ENCODE measurements around the gene USP22.

Gene USP22

DNA sequence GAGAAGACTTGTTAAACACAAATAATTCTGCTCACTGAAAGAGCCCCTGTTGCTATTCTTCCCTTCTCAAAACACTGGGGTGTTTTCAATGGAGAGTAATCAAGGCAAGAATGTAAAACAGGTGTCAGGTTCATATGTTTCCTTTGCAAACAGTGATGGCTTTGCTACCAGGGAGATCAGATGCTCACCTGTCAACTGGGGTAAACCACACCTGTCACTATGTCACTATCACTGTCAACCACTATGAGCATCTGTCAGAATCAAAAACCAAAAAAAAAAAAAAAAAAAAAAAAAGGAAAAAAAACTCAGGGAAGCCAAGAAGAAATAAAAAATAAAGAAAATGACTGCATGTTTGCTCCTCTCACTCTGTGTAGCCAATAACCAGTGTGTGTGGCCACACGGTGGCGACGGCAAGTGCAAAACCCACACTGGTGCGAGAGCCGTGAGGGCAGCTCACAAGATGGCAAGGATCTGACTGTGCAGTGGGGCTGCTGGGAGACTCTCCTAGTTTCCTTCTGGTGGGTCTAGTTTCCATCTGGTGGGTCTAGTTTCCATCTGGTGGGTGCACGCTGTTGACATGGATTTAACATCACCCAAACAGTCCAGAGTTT is 22.7 kb downstream of the USP22 start:
- no peak for DNase-seq (ENCODE audit: low spot score)

DNA sequence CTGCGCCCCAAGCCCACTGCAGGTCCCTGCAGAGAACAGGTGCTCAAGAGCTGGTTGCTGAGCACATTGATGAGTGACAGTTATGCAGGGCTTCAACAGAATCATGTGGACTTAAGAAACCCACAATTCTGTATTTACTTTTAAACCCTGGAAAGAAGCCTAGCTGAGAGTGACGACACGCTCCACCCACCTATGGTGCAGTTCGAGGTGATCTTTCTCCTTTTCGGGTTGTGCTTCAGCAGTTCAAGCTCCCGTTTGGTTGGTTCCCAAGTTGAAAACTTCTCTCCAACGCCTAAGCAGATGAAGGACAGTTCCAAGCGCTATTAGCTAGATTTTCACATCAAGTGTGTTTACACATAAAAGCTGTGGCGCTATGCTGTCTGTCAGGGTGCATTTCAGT is 23.9 kb downstream of the USP22 start:
- DNase-seq (ENCODE audit: low spot score) = no peak

DNA sequence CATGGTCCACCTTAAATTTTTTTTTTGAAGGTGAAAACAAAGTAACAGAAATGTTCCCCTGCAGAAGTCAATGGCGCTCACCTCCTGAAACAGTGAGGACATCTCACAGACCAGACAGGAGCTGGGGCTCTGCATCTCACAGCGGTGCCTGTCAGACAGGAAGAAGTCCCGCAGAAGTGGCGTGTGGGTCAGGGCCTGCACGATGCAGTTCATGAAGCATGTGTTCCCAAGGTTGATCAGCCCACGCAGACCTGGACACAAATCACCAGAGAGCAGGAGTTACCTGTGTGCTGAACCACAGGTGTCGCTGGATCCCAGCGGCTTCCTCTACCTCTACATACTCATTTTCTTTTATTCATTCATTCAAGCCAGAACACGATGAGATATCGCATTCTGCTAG is 24.9 kb downstream of the USP22 start:
- DNase-seq (ENCODE audit: low spot score) = no peak

DNA sequence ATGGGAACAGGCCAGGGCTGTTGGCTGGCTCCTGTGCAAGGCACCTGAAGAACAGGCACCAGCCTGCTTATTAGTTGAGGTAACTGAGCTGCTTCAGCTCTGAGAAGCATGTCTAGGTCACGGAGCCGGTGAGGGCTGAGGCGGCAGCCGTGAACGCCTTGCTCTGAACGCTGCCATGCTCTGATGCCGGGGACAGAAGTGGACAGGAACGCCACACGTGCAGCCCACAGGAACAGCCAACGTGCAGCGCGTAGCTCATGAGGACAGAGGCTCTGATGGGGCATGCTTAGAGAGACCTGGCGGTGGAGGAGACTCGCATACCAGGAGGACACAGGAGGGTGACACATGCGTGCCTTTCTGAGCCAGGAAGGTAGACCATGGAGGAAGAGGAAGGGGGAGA is 25.6 kb downstream of the USP22 start:
- DNase-seq (ENCODE audit: low spot score) = no peak

DNA sequence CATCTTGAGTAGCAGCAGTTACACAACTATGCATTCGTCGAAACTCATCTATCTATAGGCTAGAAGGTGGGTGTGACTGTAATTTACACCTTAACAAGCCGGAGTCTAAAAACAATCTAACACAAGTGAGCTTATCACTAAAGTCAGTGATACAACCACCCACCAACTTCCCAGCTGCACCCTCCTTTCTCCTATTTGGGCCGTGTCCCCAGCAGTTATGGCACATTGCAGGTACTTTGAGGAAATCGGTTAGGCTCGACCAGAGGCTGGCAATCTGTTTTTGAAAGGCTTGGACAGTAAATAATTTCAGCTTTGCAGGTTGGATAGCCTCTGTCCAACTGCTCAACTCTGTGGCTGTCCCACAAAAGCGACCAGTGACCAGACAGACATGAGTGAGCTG is 26.0 kb downstream of the USP22 start:
- DNase-seq (ENCODE audit: low spot score) = no peak

DNA sequence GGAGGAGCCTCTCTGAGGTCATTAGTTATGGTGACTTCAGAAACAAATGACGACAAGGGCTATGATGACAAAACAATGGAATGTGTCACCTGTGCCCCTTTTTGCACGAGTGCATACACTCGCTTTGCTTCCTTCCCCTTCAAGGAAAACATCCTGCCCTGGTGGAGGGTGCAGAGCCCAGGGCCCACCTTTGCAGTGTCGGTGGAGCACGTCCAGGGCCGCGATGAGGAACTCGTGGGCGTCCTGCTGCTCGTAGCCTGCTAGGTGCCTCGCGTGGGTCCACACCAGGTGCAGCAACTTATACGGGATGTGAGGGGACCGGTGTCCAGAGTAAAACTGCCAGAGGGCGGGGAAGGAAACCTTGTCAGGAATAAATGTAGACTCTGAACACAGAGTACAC is 27.2 kb downstream of the USP22 start:
- DNase-seq (ENCODE audit: low spot score) = no peak

DNA sequence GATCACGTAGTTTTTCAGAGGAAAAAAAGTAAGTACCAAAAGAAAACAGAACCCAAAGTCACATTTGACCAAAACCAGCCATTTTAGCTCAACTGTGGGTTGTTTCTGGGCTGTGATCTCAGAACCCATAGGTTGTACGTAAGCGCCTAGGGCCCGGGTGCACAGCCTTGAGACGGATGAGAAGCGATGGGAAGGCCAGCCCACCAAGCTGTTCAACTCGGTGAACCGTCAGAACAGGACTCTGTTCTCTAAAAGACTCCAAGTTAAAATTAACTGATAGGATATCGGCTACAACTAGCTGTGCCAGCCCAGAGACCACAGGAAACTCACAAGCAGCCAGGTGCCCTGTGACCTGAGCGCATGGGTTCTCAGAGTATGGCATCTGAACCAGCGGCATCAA is 28.3 kb downstream of the USP22 start:
- no peak for DNase-seq (ENCODE audit: low spot score)

DNA sequence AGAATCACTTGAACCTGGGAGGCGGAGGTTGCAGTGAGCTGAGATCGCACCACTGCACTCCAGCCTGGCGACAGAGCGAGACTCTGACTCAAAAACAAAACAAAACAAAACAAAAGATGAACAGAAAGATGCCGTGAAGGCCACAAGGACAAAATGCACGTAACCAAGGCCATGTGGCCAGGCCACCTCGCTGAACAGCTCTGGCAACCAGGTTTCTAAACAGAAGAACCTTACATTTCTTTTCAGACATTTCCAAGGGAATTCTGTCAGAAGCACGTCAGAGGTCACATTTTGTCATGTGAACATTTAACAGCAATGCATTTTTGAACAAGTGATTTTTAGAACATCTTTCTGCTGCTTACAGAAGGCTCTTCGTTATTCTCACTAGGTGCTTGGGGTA is 28.8 kb downstream of the USP22 start:
- no peak for DNase-seq (ENCODE audit: low spot score)

DNA sequence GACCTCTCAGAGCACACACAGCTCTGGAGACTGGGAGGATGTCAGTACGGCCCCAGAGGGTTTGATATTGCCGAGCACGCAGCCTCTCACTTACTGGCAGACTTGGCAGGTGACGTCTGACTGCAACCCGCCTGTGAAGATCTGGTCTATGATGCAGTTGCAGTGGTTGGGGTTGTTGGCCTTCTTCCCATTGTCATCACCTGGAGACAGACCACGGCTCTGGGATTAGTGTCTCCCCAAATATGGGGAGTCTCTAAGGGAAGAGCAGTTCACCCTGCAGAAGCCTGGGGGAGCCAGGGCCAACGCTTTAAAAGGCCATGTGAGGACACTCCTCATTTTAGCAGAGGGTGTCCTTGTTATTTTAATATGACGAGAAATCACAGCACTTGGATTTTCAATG is 30.1 kb downstream of the USP22 start:
- no peak for DNase-seq (ENCODE audit: low spot score)

DNA sequence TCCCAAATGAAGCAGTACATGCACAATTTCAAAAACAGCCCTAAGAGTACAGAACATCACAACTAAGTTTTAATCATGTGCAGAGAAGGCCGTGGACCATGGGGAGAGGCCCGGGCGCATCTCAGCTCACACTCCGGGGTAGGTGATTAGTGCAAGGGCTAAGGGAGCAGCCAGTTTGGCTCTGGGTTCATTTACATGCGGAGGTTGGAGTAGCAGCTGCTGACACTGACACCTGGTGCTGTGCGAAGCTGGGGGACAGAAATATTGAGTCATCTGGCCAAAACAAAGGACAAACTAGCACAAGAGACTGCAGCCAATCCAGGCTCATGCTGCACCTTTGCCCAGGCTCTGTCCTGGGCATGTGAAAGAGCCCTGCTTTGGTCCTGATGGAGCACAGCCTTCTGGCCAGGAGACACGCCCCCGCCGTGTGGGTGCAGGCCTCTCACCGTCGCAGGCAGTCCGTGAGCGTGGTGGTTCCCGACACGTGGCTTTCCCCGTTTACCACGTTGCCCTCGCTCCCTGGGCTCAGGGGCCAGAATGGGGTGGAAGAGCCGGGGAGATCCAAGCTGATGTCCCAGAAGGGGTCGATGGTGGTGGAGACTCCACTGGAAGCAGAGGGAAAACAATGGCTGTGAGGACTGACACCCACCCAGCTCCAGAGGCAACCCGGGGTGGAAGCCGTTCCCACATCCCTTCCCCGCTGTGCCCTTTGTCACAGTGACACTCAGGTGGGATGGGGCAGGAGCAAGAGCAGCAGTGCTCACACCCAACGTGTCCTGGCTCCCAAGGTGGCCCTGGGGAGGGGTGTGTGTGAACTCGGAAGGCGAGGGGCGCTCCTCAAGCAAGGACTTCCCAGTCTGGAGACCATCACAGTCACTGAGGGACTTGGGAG is 31.9 kb downstream of the USP22 start:
- no peak for DNase-seq (ENCODE audit: low spot score)

DNA sequence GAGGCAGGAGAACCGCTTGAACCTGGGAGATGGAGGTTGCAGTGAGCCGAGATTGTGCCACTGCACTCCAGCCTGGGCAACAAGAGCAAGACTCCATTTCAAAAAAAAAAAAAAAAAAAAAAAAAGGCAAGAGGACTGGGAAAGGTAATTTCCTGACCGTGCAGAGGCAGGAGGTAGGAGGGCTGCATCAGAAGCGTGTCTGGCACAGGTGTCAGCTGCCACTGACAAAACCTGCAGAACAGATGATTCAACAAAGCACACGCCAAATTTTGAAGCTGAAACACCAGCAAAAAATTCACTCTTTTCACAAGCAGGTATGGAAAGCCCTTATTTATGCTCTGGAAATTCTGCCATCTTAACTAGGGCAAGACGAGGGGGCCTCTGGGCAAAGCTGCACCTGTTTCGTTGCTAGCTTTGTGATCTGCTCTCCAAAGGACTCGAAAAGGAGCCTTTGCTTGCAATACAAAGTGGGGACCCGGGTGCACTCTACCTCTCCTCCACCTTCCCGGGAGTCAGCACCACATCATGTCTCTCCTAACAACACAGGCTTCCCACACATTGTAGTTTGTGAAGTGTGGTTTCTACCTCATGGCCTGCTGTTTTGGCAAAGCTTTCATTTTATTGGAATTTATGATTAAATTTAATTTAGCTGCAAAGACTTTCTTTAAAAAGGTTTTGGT is 33.7 kb downstream of the USP22 start:
- no peak for DNase-seq (ENCODE audit: low spot score)

DNA sequence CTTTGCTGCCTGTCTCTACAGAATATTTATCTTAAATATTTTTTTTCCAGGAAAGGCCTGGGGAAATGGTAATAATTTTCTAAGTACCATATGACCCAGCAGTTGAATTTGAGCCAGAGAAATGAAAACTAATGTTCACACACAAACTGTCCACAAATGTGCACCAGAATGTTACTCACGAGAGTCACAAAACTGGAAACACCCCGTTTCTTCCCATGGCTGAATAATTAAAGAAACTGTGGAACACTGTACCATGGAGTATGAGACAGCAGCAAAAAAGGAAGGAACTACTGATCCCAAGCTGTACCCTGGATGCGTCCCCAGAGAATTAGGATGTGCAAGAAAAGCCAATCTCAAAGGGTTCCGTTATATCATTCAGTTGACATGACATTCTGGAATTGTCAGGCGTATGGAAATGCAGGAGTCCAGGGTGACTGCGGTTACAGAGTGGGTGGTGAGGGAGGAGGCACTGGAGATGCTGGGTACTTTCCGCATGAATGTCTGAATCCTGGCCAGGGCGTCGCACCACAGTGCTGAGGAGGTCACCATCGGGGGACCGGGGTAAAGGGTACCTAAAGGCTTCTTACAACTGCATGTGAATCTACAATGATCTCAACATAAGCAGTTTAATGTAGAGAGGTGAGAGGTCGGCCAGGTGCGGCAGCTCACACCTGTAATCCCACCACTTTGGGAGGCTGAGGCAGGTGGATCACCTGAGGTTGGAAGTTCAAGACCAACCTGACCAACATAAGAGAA is 34.5 kb downstream of the USP22 start:
- no peak for DNase-seq (ENCODE audit: low spot score)

DNA sequence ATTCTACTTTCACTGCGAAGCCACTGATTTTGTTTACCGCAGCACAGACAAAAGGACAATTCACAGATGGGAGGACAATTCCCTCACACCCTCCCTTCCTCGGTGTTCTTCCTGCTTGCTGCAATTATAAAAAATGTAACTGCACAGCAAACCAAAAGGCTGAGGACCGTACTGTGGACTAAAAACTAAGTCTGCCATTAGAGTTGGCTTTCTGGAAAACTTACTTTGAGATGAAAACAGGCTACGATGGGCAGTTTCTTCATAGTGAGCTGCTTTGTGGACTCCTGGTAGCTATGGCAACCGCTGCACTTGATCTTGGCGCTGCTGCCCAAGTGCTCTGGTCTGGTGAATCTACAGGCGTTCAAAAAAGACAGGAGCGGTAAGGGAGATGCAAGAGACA is 35.2 kb downstream of the USP22 start:
- peak; percentile 90 for DNase-seq (ENCODE audit: low spot score)

DNA sequence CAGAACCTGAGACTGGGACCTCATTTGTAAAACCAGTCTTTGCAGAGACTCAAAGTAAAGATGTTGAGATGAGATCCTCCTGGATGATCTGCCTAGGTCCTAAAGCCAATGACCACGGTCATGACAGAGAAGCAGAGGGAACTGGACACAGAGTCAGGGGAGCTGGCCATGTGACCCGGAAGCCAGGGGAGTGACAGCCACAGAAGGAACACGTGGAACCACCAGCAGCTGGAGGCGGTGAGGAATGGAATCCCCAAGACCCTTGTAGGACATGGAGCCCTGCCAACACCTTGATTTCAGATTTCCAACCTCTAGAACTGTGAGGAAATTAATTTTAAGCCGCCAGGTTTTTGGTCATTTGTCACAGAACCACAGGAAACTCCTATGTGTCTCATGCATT is 37.0 kb downstream of the USP22 start:
- DNase-seq (ENCODE audit: low spot score) = no peak

DNA sequence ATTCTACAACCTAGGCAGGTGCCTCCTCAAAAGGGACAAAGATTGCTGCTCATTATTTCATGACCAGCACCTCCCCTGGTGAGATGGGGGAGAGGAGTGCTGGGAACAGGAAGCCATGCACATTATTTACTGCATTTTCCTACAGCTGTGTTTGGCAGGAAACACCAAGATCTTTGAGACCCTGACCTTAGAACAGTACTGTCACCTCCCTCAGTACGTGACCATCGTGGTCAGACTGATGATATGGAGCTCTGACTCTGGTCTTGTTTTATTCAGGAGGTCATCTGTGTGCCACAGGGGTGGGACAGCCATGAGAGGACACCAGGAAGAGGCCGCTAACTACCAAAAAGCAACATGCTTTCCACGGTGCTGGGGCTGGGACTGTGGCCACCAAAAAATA is 37.4 kb downstream of the USP22 start:
- DNase-seq (ENCODE audit: low spot score) = no peak

DNA sequence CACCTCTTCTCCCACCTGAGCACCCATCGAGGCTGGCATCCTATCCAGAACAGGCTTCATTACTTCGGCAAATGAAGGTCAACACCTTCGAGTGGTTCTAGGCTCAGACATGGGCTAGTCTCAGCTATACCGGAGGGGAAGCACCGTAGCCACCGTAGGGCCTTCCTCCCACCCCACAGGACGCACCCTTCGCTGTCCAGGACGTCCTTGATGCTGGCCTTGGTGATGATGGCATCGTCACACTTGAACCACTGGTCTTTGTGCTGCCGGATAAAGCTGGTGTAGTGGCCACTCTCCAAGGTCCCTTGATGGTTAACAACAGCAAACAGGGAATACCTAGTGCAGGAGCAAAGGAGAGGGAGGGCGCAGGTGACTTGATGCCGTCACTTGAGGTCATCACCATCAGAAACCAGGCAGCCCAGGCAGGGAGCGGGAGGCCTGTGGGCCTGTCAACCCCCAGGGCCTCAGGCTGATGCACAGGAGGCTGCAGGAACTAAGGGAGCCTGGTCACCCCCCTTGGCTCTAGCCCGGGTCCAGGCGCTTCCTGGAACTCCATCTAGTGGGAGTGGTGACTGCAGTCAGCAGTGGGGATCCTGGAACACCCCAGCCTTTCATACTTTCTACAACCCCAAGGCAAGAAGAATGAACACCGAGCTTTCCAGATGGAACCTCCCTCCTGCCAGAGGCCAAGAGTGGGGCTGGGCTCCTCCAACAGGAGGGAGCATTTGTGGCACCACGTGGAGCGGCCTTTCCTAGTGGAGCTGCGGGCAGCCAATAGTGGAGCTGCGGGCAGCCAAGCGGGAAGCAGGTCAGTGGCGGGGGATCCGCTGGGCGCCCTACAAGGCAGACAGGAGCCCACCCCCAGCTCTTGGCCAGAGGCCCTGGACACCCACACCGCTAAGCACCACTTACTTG is 38.5 kb downstream of the USP22 start:
- peak; percentile 50 for DNase-seq (ENCODE audit: low spot score)

DNA sequence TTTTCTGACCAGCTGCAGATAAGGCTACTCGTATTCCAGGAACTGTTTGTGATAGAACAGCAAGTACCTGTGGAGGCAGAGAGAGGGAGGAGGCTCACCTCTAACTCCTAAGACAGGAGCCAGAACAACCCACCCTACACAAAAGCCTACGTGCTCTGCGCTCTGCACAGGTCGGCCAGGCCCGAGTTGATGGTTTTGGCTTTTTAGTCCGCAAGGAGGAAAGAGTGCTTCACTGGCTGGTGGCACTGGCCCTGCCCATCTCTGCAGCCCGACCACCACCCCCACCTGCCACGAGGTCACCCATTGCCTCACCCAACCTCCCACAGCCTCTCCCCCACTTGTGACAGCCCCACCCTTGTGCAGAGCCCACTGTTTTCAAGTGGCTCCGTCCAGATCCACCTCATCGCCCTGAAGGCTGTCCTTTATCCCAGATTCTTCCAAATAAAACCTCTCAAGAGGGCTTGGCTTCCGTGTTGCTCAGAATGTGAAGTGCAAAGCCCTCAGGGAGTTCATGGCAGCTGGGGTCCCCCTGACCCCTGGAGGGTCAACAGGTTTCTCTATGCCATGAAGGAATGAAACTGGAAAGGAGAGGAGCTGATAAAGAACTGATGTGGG is 39.7 kb downstream of the USP22 start:
- DNase-seq (ENCODE audit: low spot score) = no peak

DNA sequence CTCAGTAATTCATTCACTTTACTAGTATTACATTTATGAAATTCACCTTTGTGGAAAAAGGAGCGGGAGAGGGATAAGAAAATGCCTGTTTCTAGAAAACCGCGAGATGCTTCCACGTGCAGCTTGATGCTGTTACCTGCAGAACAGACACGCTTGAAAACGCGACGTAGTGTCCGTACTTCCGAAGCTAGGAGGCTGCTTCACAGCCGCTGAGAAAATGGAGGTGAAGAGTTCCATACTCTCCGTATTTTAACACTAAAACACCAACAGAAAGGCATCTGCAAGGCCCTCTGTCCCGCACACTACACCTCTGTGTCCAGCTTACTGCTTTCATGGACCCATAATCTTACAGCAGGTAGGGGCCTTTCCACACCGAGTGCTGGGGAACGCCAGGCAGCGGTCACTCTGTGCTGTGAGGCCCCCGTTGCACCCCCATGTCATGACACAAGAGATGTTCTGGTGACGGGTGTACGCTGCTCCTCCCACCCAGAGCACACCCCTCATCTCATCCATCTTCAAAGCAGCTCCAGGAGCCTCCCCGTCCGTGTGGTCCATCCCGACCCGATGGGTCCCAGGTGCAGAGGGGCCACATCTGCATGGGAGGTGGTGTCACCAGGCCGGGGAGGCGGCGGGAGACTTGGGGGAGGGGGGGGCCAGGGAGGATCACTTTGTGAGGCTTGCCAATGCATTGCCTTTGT is 40.4 kb downstream of the USP22 start:
- no peak for DNase-seq (ENCODE audit: low spot score)

DNA sequence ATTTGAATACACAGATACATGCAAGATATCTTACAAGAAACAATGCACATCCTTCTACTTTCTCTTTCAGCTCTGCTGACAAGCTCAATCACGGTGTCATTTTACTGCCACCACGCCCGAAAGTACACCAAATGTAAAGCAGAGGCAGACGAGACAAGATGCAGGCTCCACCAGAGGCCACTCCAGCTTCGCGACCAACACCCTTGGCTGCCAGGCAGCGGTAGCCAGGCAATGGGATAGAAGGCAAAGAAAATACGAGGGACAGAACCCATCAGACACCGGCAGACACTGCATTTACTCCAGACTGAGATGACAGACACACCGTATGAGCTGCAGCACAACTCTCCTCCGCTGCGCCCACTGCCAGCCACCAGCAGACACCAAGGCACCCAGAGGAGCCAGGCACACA is 41.0 kb downstream of the USP22 start:
- DNase-seq (ENCODE audit: low spot score) = peak; percentile 76

DNA sequence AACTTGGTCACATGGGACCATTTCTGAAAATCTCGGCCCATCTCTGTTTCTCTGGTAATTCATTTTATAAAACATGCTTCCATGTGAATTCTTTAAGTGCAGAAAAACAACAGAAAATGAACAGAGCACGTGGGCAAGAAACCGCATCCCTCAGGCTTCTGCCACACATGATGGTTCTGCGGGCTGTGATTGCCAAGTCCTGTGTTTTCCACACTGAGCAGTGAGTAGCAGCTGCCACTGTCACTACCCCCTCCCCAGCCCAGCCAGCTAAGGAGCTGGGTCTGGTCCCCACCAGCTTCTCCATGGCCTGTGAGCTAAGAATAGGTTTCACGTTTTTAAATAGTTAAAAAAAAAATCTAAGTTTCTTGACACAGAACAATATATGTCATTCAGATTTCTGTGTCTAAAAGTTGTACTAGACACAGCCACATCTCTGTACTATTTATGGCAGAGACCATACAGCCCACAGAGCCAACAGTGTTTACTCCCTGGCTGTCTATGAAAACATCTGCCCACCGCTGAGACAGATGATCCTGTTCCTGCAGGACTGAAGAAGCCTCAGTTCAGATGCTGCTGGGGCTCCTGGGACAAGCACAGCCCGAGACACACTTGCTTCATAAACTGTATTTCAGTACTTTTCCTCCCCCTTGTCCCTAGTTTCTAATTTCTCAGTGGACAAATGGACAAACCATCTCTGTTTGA is 41.5 kb downstream of the USP22 start:
- no peak for DNase-seq (ENCODE audit: low spot score)

All from pons (tissue), 1 donor.